Brain pericyte (primary cell): ENCODE results near the gene BOD1.

Source experiments
- DNase-seq: peaks from one replicate; pipeline ENCODE4 v3.0.0-alpha.2; 2012; ENCODE audit warnings: low read depth, low spot score

The BOD1 gene

DNA sequence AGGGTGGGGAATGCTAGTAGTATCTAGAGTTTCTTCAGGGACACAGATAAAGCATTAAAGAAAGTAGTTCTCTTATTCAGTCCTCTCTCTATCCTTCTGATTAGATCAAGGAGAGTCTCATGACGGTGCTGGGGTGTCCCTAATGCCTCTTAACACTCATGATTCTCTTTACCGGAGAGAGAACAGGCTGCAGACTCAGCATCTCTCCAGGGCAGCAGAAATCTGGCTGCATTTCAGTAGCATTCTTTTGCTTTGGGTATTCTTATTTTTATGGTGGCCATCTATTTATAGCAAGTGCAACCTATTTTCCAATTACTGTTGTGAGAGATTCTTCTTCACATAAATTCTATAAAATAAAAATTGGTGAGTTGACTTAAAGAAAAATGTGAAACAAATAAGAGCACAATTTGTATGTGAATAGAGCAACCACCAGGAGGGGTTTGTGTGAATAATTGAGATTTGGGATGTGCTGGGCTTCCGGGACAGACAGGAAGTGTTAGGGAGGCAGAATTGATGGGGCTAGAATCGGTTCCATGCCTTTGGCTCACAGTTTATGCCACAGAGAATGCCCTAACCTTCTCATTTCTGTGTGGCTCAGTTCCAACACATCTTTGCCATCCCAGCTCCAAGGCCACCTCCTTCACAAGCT lies 23.8 kb upstream of the BOD1 start:
- DNase-seq = no peak

DNA sequence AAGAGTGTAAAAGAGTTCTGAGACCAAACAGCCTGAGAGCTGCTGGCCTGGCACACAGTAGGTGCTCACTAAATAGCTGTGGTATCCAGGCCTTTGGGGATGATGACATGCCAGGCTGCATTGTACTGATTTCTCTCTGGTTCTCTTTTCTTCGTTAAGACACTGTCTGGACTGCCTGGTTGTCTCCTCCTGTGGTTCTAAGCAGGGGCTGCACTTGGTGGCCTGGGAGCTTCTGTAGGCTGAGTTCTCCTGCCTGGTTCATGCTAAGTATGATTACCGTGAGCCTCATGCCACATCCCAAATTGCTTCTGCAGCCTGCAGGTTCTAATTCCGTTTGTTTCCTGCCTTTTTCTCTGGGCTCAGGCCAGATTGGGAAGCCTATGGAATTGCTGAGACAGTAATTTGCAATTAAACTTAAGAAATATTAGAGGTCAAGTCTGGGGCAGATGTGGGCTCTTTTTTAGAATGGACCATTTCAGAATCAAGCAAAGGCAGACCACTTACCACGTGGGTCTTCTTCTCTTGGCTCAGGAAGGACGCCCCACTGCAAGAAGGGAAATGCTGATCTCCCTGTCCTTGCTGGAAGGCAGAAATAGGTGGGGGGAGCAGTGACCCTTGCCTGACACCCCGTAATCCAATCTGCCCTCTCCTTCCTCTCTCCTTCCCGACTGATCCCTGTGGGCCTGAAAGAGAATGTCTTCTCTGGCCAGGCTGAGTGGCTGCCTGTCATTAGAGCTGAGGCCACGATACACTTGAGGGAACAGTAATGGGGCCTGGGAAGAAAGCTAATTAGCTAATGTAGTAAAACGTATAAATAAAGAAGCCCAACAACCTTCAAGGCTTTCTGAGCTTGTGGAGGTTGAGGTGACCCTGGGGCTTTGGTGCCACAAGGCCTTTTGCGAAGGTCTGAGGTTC lies 21.9 kb upstream of the BOD1 start:
- no peak for DNase-seq

DNA sequence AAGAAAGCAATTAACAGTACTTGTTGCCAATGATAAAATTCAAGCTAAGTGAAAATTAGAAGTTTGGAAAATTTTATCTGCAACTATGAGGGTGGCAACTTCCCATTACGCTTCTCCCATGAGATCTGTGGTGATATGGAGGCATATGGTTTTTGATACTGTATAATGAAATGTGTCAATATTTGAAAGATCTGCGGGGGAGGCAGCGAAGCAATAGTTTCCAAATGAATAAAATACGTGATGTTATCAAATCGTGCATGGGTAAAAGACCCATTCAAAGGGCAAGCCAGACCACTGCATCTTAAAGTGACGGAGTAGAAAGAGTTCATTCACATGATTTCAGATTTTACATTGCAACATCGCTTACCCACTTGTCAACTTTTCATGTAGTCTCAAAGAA lies 20.9 kb upstream of the BOD1 start:
- DNase-seq = no peak

DNA sequence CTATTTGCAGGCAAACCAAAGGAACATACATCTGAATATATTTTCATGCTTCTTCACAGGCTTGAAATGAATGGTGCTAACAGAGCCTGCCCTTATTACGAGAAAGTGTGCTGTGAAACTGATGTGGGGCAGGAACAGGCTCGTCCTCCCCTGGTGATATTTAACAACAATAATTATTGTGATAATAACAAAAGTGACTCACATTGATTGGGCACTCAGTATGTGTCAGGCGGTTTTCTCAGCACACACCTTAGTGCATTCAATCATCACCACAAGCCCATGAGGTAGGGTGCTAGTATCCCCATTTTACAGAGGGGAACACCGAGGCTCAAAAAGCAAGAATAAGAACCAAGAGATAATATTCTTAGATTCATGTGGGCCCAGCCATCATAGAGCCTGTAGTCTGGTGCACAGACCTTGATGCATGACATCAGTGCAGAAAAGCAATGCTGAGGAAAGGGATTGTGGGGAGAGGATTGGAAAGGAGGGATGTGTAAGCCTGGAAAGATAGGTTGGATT lies 18.1 kb upstream of the BOD1 start:
- DNase-seq = no peak

DNA sequence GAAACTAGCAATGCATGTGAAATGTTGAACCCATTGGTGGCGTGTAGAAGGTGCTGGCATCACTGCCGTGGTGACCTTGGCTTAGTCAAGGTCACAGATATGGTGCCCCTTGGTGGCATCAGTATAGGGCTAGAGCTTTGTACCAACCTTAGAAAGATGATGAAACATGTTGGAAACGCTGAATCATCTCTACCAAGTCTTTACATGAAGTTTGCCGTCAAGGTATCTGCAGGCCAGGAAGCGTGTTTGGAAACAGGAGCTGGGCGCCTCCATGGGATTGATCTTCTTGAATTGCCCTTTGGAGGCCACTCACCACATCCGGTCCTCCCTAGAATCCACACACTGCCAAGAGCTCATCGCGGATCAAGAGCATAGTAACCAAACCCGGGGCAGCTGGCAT lies 16.9 kb upstream of the BOD1 start:
- DNase-seq = no peak

DNA sequence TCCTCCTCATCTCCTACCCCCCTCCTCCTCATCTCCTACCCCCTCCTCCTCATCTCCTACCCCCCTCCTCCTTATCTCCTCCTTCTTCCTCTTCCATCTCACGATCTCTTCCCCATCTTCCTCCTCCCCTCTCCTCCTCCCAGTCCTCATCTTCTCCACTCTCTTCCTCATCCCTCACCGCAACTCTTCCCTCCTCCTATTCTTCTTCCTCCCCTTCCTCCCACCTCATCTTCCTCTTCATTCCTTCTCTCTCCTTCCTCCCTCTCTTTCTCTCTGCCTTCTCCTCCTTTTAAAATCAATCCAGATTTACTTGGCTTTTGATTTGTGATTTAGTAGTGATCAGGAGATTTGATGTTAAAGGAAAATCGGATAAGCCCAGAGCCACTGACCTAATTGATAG lies 15.0 kb upstream of the BOD1 start:
- DNase-seq = no peak

DNA sequence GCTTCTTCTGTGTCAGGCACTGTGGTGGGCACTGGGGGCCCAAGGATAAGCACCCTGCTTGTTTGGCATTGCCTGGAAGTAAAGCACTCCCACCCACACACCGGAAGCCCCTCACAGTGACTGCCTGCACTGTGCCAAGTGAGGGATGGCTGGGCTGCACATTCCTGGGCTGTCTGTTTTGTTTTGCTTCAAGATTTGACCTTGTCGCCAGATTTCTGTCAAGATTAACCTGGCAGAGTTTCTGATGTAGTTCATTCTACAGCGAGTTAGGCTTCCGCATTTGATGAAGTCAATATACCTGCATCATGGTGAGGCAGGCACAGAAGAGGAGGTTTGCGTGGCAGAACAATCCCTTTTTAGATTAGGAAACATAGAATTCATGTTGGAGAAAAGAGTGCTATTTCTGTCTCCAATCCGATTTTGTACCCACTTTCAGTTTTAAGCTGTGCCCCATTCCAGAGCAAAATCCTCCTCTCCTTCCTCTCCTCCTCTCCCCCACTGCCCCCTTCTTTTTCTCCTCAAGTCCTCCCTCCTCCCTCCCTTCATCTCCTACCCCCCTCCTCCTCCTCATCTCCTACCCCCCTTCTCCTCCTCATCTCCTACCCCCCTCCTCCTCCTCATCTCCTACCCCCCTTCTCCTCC lies 14.4 kb upstream of the BOD1 start:
- DNase-seq = no peak

DNA sequence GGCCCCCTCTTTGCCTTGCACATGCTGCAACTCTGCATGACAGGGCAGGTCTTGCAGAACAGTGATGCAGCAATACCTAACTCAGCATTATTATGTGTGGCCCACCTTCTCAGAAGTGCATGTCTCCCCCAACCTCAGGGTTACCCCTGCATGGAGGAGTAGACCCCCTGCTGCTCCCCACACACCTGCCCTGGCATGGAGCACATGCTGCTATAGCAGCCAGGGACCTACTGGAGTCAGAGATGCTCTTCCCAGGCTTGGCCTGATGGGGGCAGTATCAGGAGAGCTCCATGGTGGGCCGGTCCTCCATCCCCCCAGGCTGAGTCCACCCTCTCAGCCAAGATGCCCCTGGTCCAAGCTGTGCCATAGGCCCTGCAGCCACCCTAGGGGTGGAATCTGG lies 13.2 kb upstream of the BOD1 start:
- no peak for DNase-seq

DNA sequence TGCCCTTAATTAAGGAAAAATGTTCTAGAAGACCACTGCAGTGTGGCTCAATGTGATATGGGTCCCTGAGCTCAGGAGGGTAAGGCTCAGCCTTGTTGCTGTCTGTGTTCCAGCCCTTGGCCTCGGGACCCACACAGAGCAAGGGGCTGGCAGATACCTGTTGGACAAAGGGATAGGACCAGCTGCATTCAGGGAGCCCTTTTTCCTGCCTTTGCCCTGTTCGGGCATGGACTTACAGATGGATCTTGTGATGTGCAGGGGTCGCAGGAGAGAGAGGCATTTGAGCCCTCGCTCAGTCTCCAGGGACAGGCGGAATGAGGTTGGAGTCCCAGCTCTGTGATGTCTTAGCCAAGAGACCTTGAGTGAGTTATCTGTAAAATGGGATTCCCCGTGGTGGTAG lies 12.1 kb upstream of the BOD1 start:
- DNase-seq = no peak

DNA sequence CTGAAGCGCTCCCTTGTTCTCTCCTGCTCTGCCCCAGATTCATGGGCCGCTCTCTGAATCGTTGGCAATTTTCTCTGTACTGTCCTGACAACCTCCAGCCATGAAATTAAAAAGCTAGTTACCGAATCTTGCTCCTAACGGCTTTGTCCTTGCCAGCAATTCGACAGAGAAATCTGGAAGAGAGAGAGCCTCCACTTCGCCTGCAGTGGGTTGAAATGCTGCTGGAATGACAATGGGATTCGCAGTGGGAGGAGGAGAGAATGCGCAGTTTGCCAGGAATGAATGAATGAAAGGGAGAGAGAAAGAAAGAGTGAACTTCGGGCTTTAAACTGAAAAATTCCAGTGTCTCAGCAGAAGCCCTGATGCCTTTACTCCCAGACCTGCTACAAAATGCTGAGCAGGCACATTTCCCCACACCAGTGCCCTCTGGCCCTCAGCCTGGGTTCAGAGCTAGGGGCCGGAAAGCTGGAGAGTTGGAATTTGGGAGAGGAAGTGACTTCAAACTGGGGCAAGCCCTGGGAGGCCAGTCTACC lies 11.5 kb upstream of the BOD1 start:
- no peak for DNase-seq

DNA sequence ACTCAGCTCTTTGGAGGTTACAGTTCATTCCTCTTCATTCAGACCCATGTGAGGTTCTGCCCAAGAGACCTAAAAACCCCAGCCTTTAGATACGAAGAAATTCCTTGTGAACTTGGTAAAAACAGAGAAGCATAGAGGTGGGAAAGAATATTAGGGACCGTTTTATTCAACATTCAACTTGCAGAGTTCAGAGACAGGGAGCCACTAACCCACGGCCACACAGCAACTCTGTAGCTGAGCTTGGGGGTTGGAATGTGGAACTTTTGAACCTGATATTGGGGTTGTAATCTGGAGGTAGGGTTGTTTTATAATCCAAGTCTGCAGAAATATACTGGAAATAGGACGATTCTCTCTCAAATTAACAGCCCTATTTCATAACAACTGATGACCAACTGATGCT lies 10.8 kb upstream of the BOD1 start:
- DNase-seq = no peak

DNA sequence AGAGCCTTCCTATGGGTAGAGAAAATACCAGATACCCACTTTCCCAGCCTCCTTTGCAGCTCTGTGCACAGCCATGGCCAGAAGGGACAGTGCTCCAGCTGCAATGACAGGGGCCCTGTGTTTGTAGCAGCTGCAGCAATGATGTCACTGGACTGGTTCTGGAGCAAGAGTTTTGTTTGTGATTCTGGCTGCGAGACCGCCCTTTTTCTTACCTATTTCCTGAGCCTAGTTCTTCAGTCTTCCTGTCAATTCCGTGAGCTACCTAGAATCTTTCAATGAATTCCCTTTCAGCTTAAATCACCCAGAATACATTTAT lies 10.0 kb upstream of the BOD1 start:
- no peak for DNase-seq

DNA sequence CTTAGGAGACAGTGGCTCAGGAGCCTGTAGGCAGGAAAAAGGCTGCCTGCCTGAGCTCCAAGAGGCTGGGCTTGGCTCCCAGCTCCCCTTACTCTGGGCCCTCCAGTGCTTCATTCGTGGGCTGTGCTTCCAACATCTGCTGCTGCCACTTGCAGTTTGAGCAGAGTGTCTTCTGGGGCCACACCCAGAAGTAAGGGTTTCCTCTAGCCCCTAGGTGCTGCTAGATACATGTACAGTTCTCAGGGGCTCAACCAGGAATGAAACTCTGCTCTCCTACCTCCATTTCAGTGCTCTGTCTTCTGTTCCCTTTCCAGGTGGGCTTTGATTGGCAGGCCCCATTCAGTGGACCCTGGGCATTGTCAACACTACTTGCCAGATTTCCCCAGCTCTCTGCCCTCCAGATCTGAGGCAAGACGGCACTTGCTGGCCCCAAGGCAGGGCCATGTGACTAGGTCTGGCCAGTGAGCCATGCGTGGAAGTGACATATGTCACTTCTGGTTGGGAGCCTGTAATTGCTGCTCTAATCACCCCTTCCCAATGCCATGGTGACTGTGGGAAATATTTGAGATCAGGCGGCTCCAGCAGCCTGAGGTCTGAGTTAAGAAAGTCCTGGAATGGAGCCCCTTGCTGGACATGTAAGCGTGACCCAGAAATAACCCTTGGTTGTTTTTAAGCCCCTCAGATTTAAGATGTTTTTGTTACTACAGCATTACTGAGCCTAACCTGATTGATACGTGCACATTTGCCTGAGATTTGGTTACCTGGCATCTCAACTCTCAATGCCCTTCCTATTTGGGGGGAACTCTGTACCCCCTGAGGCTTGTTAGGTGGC lies 9.4 kb upstream of the BOD1 start:
- DNase-seq = no peak

DNA sequence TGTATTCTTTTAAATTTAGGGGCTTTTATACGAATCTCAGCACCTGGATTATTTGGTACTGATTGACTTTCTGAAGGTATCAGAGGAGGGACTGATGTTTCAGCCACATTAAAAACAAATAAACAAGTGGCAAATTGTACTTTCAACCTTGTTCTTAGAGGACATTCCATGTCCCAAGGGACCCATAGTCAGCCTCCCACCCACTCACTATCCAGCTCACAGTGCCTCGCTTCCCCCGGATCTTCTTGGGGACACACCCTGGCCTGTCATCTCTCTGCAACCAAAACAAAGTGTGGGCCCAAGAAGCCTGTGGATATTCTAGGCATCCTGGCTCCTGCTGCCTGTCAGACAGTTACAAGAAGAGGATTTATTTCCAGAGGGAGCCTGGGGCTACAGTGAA lies 8.8 kb upstream of the BOD1 start:
- DNase-seq = no peak

DNA sequence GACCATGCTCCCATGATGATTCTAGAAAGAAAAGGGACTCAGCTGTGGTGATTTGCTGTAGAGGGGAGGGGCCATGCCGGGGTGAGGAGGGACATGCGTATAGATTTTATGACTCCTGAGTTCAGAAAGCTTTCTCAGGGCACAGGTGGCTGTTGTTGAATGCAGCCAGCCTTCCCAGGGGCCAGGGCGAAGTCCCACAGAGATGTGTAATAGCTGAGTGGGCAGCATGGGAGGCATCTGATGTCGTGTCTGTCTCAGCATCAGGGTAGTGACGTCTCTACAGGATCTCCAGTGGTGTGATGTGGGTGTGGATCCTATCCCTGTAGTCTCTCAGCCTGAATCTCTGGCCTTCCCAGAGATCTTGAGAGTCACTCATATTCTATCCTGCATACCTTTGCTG lies 7.8 kb upstream of the BOD1 start:
- no peak for DNase-seq

DNA sequence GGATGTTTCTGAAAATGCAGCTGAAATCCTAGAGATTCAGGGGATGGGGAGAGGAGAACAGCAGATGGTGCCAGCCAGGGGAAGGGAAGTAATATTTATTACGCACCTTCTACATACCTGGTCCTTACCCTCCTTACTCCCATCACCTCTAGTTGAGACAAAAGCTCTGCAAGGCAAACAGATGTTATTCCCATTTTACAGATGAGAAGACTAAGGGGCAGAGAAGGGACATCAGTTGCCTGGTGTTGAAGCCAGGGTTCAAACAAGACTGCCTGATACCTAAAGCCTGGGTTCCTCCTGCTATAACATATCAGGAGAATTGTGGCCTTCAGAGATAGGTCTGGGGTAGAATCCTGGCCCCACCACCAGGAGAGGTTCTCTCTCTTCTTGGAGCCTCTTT lies 7.3 kb upstream of the BOD1 start:
- DNase-seq = no peak

DNA sequence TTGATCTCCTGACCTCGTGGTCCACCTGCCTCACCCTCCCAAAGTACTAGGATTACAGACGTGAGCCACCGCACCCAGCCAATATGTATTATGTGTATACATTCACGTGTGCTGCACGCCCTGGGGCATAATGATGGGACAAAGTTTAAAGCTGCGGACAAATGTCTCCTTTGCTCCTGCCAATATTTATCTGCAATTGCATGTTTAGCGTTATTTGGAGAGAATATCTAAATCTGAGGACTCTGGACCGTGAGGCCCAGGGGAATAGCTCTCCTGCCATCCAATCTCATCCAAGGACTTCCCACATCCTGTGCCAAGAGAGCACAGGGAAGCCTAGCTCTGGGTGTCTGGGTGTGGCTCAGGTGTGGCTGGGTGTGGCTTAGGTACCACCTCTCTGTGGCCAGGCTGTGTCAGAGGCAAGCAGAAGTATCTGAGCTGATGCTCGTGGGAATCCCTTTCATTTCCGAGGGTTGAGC lies 6.9 kb upstream of the BOD1 start:
- DNase-seq = no peak

DNA sequence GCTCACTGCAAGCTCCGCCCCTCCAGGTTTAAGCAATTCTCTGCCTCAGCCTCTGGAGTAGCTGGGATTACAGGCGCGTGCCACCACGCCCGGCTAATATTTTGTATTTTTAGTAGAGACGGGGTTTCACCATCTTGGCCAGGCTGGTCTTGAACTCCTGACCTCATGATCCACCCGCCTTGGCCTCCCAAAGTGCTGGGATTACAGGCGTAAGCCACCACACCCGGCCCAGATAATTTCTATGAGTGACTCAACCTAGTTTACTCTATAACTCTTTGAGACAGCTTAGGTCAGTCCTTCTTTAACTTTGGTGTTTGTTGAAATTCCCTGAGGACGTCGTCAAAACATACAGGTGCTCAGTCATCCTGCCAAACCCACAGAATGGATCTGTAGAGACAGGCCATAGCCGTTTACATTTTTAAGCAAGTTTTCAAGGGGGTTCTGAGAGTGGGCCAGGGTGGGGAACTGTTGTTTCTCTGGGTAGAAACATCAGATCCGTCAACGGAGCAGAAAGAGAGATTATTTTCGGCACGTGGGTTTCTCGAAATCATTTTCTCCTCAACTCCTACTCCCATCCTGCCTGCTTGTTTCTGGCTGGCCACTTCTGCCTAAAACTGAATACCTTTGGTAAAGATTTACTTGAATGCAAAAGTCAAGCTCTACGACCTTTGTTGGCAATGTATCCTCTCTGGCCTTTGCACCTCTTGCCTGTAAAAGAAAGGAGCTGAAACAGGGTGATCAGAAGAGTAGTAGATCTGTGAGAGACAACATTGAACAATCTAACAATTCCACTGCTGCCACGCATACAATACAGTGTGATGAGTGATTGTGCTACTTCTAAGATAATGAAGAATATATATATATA lies 6.0 kb upstream of the BOD1 start:
- DNase-seq = no peak

DNA sequence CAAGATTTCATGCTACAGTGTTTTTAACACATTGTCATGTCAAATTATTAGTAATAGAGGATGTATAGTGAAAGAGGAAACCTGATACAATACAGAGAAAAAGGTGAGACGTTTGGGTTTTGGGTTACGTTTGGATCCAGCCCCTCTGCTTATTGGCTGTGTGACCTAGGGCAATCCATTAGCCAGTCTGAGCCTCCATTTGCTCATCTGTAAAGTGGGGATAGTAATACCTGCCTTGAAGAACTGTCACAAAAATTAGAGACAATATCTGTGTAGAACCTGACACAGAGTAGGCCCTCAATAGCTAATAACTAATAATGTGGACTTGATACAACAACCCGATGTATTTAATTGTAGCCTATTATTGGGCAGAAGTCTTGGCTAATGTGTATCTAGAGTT lies 4.3 kb upstream of the BOD1 start:
- DNase-seq = no peak

DNA sequence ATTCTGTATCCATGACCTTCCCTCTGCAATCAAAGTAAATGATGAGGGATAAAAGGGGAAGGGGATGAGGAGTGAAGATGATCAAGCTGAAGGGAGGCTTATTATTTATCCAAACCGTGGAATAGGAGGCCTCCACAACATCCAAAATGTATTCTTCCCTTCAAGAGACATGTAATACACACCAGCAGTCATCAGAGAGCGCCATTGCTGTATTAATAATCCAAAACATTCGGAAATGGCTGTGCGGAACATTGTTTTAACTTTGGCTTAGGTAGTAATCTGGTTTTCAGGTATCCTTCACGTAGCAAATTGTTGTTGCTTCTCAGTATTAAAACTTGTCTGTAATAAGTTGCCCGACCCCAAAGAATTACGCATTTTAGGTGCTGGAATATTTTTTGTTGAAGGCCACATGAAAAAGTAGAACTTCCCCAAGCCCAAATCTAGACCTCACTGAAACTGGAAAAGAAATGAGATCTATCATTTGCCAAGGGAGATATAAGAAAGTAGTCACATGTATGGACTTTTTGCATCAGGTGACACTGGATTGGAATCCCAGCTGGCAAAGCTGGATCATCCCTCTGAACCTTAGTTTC lies 2.6 kb upstream of the BOD1 start:
- no peak for DNase-seq
